Adrenal gland (tissue), 5 donors: ENCODE measurements around the gene UBASH3B.

Source experiments
- CTCF ChIP-seq, 6 experiments: fragments of 450-650 bp in 4 of 6; fragments of 200-600 bp in 2 of 6; sonication (generic) in 1 of 6; IDR thresholded peaks; 1 replicate in 5 of 6; 2 replicates in 1 of 6; pipeline versions ENCODE4 v1.5.1 to v1.8.0; 2016 to 2021; ENCODE audit warnings: antibody characterized with exemption in 6 of 6, mild to moderate bottlenecking in 2 of 6, moderate library complexity in 1 of 6
- POLR2A ChIP-seq, 2 donors: fragments of 450-650 bp; IDR thresholded peaks; one replicate each; pipeline ENCODE4 v1.6.1; 2017; ENCODE audit warnings: antibody characterized with exemption in 2 of 2, mild to moderate bottlenecking in 2 of 2, moderate library complexity in 1 of 2
- donor health status: DM: no; HTN: no; CAD: no.

- no peak for TF ChIP-seq CTCF (IDR thresholded peaks at IDR 0.05)
- TF ChIP-seq POLR2A (IDR thresholded peaks at IDR 0.05): no peak
These were observed 42.2 kb downstream of the UBASH3B start for GRCh38 chr11:122697636-122698167.
